Measurements from ENCODE around the gene EHMT2. TPM values are rescaled to one million over a fixed set of nuclear protein-coding genes. Genes with fewer than 3 reads are reported as not detected.

Gene EHMT2
- total RNA-seq (10 to 100 TPM; 44.7 to 64.8 TPM), polyA plus RNA-seq (ENCODE audit: insufficient read length in 2 of 2) (100 to 1,000 TPM; 112 to 125 TPM)
- long read RNA-seq, donor 1, full-length matches to known transcripts, result 8 of 17 reads
- long read RNA-seq, donor 1, partial matches to known transcripts, result 9 of 17 reads
- long read RNA-seq, donor 1, other reads (novel, unspliced or antisense), result 0 of 17 reads
- long read RNA-seq, donor 2, partial matches to known transcripts, result 0 of 5 reads
- long read RNA-seq, donor 2, other reads (novel, unspliced or antisense), result 0 of 5 reads
- long read RNA-seq, donor 3, partial matches to known transcripts, result 8 of 12 reads
- long read RNA-seq, donor 3, other reads (novel, unspliced or antisense), result 0 of 12 reads
- long read RNA-seq, donor 4, partial matches to known transcripts, result 0 of 3 reads
- long read RNA-seq, donor 4, other reads (novel, unspliced or antisense), result 0 of 3 reads

DNA sequence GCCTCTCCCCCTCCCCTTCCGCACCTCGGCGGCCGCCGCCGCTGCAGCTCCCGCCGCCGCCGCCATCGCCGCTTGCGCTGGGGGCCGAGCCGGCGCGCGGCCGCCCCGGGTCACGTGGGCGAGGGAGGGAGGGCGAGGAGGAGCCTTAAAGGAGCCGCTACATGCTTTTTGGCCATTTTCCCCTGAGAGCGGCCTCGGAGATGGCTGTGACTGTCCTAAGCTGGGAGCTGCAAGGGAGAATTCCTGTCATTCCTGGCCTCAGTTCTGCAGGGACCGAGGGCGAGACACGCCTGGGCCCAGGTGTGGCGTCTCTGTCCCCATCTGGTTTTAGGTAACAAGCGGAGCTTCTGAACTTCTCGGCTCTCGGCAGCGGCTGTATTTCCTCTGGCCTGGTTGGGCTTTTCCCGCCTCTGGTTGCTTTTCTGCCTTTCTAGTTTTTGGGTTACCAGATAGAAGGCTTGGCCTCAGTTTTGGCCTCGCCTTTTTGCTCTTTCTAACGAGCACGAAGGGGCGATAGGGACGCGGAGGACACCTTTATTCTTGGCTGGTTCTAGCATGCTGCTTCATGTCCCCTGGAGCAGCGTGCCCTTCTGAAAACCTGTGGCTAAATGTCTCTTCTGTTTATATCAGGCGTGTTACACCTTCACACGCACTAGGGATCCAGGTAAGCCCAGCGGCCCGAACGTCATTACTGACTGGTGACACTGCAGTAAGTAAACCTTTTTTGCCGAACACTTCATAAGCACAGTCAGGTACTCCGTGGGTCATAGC, at the start of gene EHMT2:
Gene EHMT2, minus strand, starts transcription at position 87 of the 771 bp plus-strand sequence. Its CDS starts 21 bp downstream, at position 66.
- WGBS (ENCODE audit: insufficient coverage), result 0% methylated on average over 46 of the region's 49 CpGs
- Histone ChIP-seq H3K36me3 (ENCODE audit: control insufficient read depth, insufficient read depth, low read length) (peaks cover 50% of the 10 kb centered on the region), H3K4me3 (ENCODE audit: low read depth, low read length) (peak within 1 kb of the TSS; percentile 99), H3K9me3 (ENCODE audit: control insufficient read depth, insufficient read depth, low read length) (no peaks in the 10 kb centered on the region), H3K27ac (ENCODE audit: low read depth, low read length) (peak within 1 kb of the TSS; percentile 86), H3K27me3 (ENCODE audit: control insufficient read depth, insufficient read depth, low read length) (no peaks in the 10 kb centered on the region), H3K4me1 (ENCODE audit: control insufficient read depth, insufficient read depth, low read length) (peaks cover 42% of the 10 kb centered on the region)
- DNase-seq (ENCODE audit: low read depth in 4 of 6, low spot score in 6 of 6), result peak in 5 of 6 donors; percentile 76 to 97 (median 86)

DNA sequence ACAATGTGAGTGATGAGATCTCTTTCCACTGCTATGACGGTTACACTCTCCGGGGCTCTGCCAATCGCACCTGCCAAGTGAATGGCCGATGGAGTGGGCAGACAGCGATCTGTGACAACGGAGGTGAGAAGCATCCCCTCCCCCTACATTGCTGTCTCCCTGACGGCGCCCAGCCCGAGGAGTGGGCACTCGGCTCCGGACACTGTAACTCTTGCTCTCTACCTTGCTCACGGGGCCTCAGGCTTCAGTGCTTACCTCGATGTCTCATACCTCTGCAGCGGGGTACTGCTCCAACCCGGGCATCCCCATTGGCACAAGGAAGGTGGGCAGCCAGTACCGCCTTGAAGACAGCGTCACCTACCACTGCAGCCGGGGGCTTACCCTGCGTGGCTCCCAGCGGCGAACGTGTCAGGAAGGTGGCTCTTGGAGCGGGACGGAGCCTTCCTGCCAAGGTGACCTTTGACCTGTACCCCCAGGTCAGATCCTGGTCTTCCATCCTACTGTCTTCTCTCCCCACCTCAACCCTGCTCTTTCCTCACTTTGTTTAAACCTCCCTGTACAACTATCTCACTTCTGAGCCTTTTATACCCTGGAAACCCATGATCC, 49.7 kb upstream of the EHMT2 start:
- peaks cover 9% of the 10 kb centered on the region for H3K27me3 ChIP-seq (ENCODE audit: control insufficient read depth, insufficient read depth, low read length)
- DNase-seq (ENCODE audit: low read depth in 4 of 6, low spot score in 6 of 6), result no peak
- no peaks in the 10 kb centered on the region for H3K4me1 ChIP-seq (ENCODE audit: control insufficient read depth, insufficient read depth, low read length)
- no peak overlapping the region for H3K4me3 ChIP-seq (ENCODE audit: low read depth, low read length)
- H3K9me3 ChIP-seq (ENCODE audit: control insufficient read depth, insufficient read depth, low read length), result no peaks in the 10 kb centered on the region
- 86% methylated on average over 24 of the region's 24 CpGs for WGBS (ENCODE audit: insufficient coverage)
- H3K36me3 ChIP-seq (ENCODE audit: control insufficient read depth, insufficient read depth, low read length), result peaks cover 12% of the 10 kb centered on the region
- H3K27ac ChIP-seq (ENCODE audit: low read depth, low read length), result no peak overlapping the region

DNA sequence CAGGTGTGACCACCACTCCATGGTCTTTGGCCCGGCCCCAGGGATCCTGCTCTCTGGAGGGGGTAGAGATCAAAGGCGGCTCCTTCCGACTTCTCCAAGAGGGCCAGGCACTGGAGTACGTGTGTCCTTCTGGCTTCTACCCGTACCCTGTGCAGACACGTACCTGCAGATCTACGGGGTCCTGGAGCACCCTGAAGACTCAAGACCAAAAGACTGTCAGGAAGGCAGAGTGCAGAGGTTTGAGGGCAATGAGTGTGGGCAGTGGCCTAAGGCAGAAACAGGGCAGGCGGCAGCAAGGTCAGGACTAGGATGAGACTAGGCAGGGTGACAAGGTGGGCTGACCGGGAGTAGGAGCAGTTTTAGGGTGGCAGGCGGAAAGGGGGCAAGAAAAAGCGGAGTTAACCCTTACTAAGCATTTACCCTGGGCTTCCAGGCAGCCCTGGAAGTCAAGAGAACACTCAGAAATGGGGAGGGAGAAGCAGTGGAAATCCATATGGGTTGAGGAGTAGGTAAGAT, 48.9 kb upstream of the EHMT2 start:
- no peak for DNase-seq (ENCODE audit: low read depth in 4 of 6, low spot score in 6 of 6)
- Histone ChIP-seq H3K4me1 (ENCODE audit: control insufficient read depth, insufficient read depth, low read length) (no peaks in the 10 kb centered on the region), H3K27ac (ENCODE audit: low read depth, low read length) (peak overlapping the region; percentile 72), H3K27me3 (ENCODE audit: control insufficient read depth, insufficient read depth, low read length) (peaks cover 9% of the 10 kb centered on the region), H3K9me3 (ENCODE audit: control insufficient read depth, insufficient read depth, low read length) (no peaks in the 10 kb centered on the region), H3K4me3 (ENCODE audit: low read depth, low read length) (no peak overlapping the region), H3K36me3 (ENCODE audit: control insufficient read depth, insufficient read depth, low read length) (peaks cover 5% of the 10 kb centered on the region)
- 79% methylated on average over 11 of the region's 11 CpGs for WGBS (ENCODE audit: insufficient coverage)

DNA sequence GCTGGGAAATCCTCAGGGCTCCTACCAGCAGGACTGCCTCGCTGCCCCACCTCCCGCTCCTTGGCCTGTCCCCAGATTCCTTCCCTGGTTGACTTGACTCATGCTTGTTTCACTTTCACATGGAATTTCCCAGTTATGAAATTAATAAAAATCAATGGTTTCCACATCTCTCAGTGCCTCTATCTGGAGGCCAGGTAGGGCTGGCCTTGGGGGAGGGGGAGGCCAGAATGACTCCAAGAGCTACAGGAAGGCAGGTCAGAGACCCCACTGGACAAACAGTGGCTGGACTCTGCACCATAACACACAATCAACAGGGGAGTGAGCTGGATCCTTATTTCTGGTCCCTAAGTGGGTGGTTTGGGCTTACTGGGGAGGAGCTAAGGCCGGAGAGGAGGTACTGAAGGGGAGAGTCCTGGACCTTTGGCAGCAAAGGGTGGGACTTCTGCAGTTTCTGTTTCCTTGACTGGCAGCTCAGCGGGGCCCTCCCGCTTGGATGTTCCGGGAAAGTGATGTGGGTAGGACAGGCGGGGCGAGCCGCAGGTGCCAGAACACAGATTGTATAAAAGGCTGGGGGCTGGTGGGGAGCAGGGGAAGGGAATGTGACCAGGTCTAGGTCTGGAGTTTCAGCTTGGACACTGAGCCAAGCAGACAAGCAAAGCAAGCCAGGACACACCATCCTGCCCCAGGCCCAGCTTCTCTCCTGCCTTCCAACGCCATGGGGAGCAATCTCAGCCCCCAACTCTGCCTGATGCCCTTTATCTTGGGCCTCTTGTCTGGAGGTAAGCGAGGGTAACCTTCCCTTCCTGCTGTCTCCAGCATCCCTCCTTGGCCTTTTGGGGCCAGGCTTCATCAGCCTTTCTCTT, 48.2 kb upstream of the EHMT2 start, which contains the start of gene CFB:
Gene CFB, plus strand, starts transcription at position 589 of the 863 bp plus-strand sequence. Its CDS starts 127 bp downstream, at position 716.
- Histone ChIP-seq H3K4me1 (ENCODE audit: control insufficient read depth, insufficient read depth, low read length) (no peaks in the 10 kb centered on the region), H3K27ac (ENCODE audit: low read depth, low read length) (peak within 1 kb of the TSS; percentile 72), H3K36me3 (ENCODE audit: control insufficient read depth, insufficient read depth, low read length) (no peaks in the 10 kb centered on the region), H3K27me3 (ENCODE audit: control insufficient read depth, insufficient read depth, low read length) (peaks cover 9% of the 10 kb centered on the region), H3K4me3 (ENCODE audit: low read depth, low read length) (no peak within 1 kb of the TSS), H3K9me3 (ENCODE audit: control insufficient read depth, insufficient read depth, low read length) (no peaks in the 10 kb centered on the region)
- DNase-seq (ENCODE audit: low read depth in 4 of 6, low spot score in 6 of 6), result peak in 1 of 6 donors; percentile 57
- 64% methylated on average over 11 of the region's 11 CpGs for WGBS (ENCODE audit: insufficient coverage)

DNA sequence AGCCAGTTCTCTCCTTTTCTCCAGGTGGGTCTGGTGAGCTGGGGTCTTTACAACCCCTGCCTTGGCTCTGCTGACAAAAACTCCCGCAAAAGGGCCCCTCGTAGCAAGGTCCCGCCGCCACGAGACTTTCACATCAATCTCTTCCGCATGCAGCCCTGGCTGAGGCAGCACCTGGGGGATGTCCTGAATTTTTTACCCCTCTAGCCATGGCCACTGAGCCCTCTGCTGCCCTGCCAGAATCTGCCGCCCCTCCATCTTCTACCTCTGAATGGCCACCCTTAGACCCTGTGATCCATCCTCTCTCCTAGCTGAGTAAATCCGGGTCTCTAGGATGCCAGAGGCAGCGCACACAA, 47.6 kb upstream of the EHMT2 start:
- Histone ChIP-seq H3K27me3 (ENCODE audit: control insufficient read depth, insufficient read depth, low read length) (peaks cover 9% of the 10 kb centered on the region), H3K27ac (ENCODE audit: low read depth, low read length) (peak overlapping the region; percentile 72), H3K36me3 (ENCODE audit: control insufficient read depth, insufficient read depth, low read length) (no peaks in the 10 kb centered on the region), H3K4me1 (ENCODE audit: control insufficient read depth, insufficient read depth, low read length) (no peaks in the 10 kb centered on the region), H3K4me3 (ENCODE audit: low read depth, low read length) (no peak overlapping the region), H3K9me3 (ENCODE audit: control insufficient read depth, insufficient read depth, low read length) (no peaks in the 10 kb centered on the region)
- WGBS (ENCODE audit: insufficient coverage), result 81% methylated on average over 9 of the region's 9 CpGs
- DNase-seq (ENCODE audit: low read depth in 4 of 6, low spot score in 6 of 6), result no peak

DNA sequence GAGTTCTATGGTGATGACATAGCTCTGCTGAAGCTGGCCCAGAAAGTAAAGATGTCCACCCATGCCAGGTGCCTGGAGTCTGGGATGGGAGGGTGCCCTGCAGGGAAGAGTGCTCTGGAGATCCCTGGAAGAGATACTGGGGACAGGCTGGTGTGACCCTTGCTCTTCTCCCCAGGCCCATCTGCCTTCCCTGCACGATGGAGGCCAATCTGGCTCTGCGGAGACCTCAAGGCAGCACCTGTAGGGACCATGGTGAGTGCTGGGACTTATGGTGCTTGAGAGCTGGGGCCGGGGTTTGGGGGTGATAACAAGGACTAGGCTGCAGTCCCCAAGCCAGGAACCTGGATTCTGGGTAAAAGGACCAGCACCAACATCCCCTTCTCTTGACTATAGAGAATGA, 46.2 kb upstream of the EHMT2 start:
- Histone ChIP-seq H3K27me3 (ENCODE audit: control insufficient read depth, insufficient read depth, low read length) (peaks cover 9% of the 10 kb centered on the region), H3K4me3 (ENCODE audit: low read depth, low read length) (no peak overlapping the region), H3K4me1 (ENCODE audit: control insufficient read depth, insufficient read depth, low read length) (no peaks in the 10 kb centered on the region), H3K9me3 (ENCODE audit: control insufficient read depth, insufficient read depth, low read length) (no peaks in the 10 kb centered on the region), H3K27ac (ENCODE audit: low read depth, low read length) (no peak overlapping the region), H3K36me3 (ENCODE audit: control insufficient read depth, insufficient read depth, low read length) (no peaks in the 10 kb centered on the region)
- WGBS (ENCODE audit: insufficient coverage), result 87% methylated on average over 3 of the region's 3 CpGs
- DNase-seq (ENCODE audit: low read depth in 4 of 6, low spot score in 6 of 6), result no peak

DNA sequence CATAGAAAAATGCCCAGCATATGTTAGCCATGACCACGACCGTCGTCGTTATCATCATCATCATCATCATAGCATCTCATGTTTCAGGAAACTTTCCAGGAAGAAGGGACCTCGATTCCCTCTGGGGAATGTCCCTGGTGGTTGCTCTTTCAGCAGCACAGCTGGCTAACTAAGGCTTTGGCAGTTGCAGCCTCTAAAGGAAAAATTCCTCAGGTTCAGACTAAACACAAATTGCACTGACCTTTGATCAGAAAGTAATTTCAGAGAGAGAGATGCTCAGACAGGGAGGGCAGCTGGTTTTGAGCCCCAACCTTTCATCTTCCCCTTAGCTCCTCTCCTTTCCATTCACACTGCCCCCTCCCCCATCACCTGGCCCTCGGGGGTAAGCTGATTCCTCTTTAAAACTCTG, 42.8 kb upstream of the EHMT2 start:
- no peak overlapping the region for H3K4me3 ChIP-seq (ENCODE audit: low read depth, low read length)
- H3K27me3 ChIP-seq (ENCODE audit: control insufficient read depth, insufficient read depth, low read length), result peaks cover 9% of the 10 kb centered on the region
- no peaks in the 10 kb centered on the region for H3K36me3 ChIP-seq (ENCODE audit: control insufficient read depth, insufficient read depth, low read length)
- H3K9me3 ChIP-seq (ENCODE audit: control insufficient read depth, insufficient read depth, low read length), result no peaks in the 10 kb centered on the region
- no peak overlapping the region for H3K27ac ChIP-seq (ENCODE audit: low read depth, low read length)
- H3K4me1 ChIP-seq (ENCODE audit: control insufficient read depth, insufficient read depth, low read length), result no peaks in the 10 kb centered on the region
- no peak for DNase-seq (ENCODE audit: low read depth in 4 of 6, low spot score in 6 of 6)
- 9% methylated on average over 6 of the region's 6 CpGs for WGBS (ENCODE audit: insufficient coverage)

DNA sequence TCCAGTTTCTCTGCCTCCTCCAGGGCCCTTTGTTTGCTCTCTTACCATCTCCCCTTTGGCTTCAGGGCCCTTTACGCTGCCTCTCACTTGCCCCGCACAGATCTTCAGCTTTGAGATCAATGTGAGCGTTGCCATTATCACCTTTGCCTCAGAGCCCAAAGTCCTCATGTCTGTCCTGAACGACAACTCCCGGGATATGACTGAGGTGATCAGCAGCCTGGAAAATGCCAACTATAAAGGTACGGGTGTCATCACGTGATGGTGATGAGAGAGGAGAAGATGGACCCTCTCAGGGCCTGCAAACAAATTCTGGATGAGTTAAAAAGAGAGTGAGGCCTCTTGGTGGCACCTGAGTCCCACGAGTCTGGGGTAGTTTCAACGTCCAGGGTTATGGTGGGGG, 38.3 kb upstream of the EHMT2 start:
- no peaks in the 10 kb centered on the region for H3K9me3 ChIP-seq (ENCODE audit: control insufficient read depth, insufficient read depth, low read length)
- H3K4me3 ChIP-seq (ENCODE audit: low read depth, low read length), result no peak overlapping the region
- no peaks in the 10 kb centered on the region for H3K36me3 ChIP-seq (ENCODE audit: control insufficient read depth, insufficient read depth, low read length)
- H3K27ac ChIP-seq (ENCODE audit: low read depth, low read length), result no peak overlapping the region
- DNase-seq (ENCODE audit: low read depth in 4 of 6, low spot score in 6 of 6), result no peak
- 87% methylated on average over 9 of the region's 9 CpGs for WGBS (ENCODE audit: insufficient coverage)
- no peaks in the 10 kb centered on the region for H3K27me3 ChIP-seq (ENCODE audit: control insufficient read depth, insufficient read depth, low read length)
- H3K4me1 ChIP-seq (ENCODE audit: control insufficient read depth, insufficient read depth, low read length), result no peaks in the 10 kb centered on the region

DNA sequence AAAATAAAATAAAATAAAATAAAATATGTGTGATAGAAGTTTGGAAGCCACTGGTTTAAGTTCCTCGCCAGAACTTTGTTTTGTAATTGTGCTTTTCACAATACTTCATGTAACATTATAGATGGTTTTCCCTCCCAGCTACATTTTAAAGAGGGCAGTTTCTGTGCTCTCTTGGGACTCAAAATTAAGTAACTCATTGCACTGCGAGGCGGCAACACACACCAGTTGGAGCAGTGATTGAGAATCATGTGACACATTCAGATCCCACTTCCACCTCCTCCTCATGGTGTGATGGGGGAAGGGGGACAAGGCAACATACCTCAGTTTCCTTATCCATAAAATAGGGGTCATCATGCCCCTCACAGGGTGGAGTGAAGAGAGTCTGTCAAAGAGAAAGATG, 37.5 kb upstream of the EHMT2 start:
- Histone ChIP-seq H3K4me1 (ENCODE audit: control insufficient read depth, insufficient read depth, low read length) (no peaks in the 10 kb centered on the region), H3K27ac (ENCODE audit: low read depth, low read length) (no peak overlapping the region), H3K36me3 (ENCODE audit: control insufficient read depth, insufficient read depth, low read length) (no peaks in the 10 kb centered on the region), H3K4me3 (ENCODE audit: low read depth, low read length) (no peak overlapping the region), H3K9me3 (ENCODE audit: control insufficient read depth, insufficient read depth, low read length) (no peaks in the 10 kb centered on the region), H3K27me3 (ENCODE audit: control insufficient read depth, insufficient read depth, low read length) (no peaks in the 10 kb centered on the region)
- DNase-seq (ENCODE audit: low read depth in 4 of 6, low spot score in 6 of 6), result no peak
- WGBS (ENCODE audit: insufficient coverage), result no CpG with 5 or more reads among the region's 3 CpGs
